Measurements from ENCODE around the gene GUCY2C. TPM values are rescaled to one million over a fixed set of nuclear protein-coding genes. Genes with fewer than 3 reads are reported as not detected.
"Not testable (repeated sequence)": the region's sequence is repeated elsewhere in the genome, so short reads cannot be mapped to it uniquely, and the experiment has no call there.

Gene GUCY2C
- total RNA-seq, 1 donor from 2014 or later = not detected

DNA sequence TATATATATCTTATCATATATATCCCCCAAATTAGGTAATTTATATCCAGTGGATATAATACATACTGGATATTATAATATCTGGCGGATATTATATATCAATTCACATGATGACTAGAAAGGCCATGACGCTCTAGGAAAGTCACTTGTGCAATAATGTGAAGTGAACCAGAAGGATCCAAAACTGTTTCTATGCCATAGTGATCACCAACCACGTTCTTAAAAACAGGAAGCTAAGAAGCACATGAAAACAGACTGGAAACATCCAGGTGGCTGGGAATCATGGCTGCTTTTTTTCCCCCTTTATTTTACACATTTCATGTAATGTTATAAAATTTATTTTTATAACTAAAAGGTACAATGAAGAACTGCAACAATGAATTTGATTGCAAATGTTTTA, 1.4 kb downstream of the GUCY2C start:
- Mint-ChIP-seq H3K27me3 (ENCODE audit: low read depth) (no peaks in the 10 kb centered on the region), H3K36me3 (ENCODE audit: low read depth) (no peaks in the 10 kb centered on the region), H3K27ac (ENCODE audit: unreplicated experiment) (no peak overlapping the region), H3K4me3 (no peak overlapping the region), H3K4me1 (no peaks in the 10 kb centered on the region), H3K9me3 (peaks cover 5% of the 10 kb centered on the region)
- no peak for TF ChIP-seq CTCF (conservative IDR thresholded peaks at IDR 0.05)
- DNase-seq (ENCODE audit: low read depth, low spot score) = no peak

DNA sequence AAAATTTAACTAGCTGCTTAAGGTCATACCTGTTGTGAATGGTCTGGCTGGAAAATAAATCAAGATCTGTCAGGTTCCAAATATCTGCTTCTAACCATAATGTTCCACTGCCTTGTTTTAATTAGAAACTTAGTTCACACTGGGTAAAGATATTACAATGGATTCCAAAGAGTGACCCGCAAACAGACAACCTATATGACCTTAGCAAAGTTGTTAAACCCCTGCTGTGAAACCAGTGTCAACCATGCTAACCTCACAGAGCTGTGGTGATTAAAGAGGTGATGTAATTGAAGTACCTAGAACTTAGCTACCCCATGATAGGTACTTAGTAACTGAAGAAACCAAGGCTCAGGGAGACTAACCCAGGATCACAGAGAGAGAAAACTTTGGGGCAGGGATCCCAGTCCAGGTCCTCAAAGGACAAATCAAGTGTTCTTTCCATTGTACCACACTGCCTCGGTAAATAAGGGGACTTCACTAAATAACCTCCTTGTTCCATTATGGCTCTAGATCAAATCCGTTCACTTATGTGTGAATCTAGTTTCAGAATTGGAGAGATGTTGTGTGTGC, 2.2 kb downstream of the GUCY2C start:
- Mint-ChIP-seq H3K4me3 (no peak overlapping the region), H3K27ac (ENCODE audit: unreplicated experiment) (no peak overlapping the region), H3K4me1 (no peaks in the 10 kb centered on the region), H3K9me3 (peaks cover 5% of the 10 kb centered on the region), H3K36me3 (ENCODE audit: low read depth) (no peaks in the 10 kb centered on the region), H3K27me3 (ENCODE audit: low read depth) (no peaks in the 10 kb centered on the region)
- TF ChIP-seq CTCF (conservative IDR thresholded peaks at IDR 0.05) = no peak
- DNase-seq (ENCODE audit: low read depth, low spot score) = no peak

- Mint-ChIP-seq H3K4me3 (no peak overlapping the region), H3K9me3 (peaks cover 5% of the 10 kb centered on the region), H3K36me3 (ENCODE audit: low read depth) (no peaks in the 10 kb centered on the region), H3K27ac (ENCODE audit: unreplicated experiment) (no peak overlapping the region), H3K4me1 (no peaks in the 10 kb centered on the region), H3K27me3 (ENCODE audit: low read depth) (no peaks in the 10 kb centered on the region)
- DNase-seq (ENCODE audit: low read depth, low spot score) = no peak
- TF ChIP-seq CTCF (conservative IDR thresholded peaks at IDR 0.05) = no peak
These were observed 3.3 kb downstream of the GUCY2C start for GRCh38 chr12:14693116-14693515.

DNA sequence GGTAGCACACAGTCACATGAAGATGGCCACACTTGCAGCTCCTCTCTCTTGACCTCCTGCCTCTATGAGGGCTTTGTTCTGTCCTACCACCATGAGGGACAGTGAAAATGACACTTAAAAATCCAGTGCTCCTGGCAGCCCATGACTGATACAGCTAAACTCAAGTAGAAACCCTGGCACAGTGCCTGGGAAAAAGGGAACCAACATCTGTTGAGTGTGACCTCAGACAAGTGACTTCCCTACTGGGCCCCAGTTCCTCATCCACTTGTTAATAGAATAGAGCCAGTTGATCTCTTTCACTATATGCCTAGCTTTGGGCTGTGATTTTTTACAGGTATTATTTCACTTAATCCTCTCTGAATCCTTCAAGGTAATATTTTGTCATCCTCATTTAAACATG, 4.8 kb downstream of the GUCY2C start:
- no peak for TF ChIP-seq CTCF (conservative IDR thresholded peaks at IDR 0.05)
- Mint-ChIP-seq H3K4me3 (no peak overlapping the region), H3K36me3 (ENCODE audit: low read depth) (no peaks in the 10 kb centered on the region), H3K9me3 (no peaks in the 10 kb centered on the region), H3K4me1 (no peaks in the 10 kb centered on the region), H3K27ac (ENCODE audit: unreplicated experiment) (no peak overlapping the region), H3K27me3 (ENCODE audit: low read depth) (no peaks in the 10 kb centered on the region)
- DNase-seq (ENCODE audit: low read depth, low spot score) = no peak

DNA sequence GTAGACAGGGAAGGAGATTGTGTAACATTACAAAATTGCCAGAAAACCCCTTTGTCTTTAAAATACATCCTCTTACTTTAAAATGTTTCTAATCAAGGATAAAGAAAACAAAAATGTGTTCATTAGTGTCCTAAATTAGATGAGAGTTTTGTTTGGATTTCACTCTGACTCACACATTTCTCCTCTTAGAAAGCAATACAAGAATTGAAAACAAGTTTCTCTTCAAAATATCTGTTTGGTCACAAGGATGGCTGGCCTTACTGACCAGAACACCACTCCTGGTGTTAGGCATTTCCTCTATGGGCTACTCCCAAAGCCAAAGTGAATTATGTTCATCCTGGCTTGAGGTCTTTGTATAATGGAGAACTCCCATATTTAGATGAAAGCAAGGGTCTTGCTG, 6.4 kb downstream of the GUCY2C start:
- Mint-ChIP-seq H3K27me3 (ENCODE audit: low read depth) (no peaks in the 10 kb centered on the region), H3K27ac (ENCODE audit: unreplicated experiment) (no peak overlapping the region), H3K36me3 (ENCODE audit: low read depth) (no peaks in the 10 kb centered on the region), H3K4me1 (no peaks in the 10 kb centered on the region), H3K4me3 (no peak overlapping the region), H3K9me3 (no peaks in the 10 kb centered on the region)
- DNase-seq (ENCODE audit: low read depth, low spot score) = no peak
- TF ChIP-seq CTCF (conservative IDR thresholded peaks at IDR 0.05) = no peak

- Mint-ChIP-seq H3K4me1 (no peaks in the 10 kb centered on the region), H3K4me3 (no peak overlapping the region), H3K9me3 (no peaks in the 10 kb centered on the region), H3K27ac (ENCODE audit: unreplicated experiment) (no peak overlapping the region), H3K27me3 (ENCODE audit: low read depth) (no peaks in the 10 kb centered on the region), H3K36me3 (ENCODE audit: low read depth) (no peaks in the 10 kb centered on the region)
- TF ChIP-seq CTCF (conservative IDR thresholded peaks at IDR 0.05) = no peak
- no peak for DNase-seq (ENCODE audit: low read depth, low spot score)
These were observed 7.3 kb downstream of the GUCY2C start for GRCh38 chr12:14689144-14689543.

- not testable (repeated sequence) for H3K9me3 Mint-ChIP-seq; H3K4me3 Mint-ChIP-seq; DNase-seq (ENCODE audit: low read depth, low spot score); H3K36me3 Mint-ChIP-seq (ENCODE audit: low read depth); H3K27ac Mint-ChIP-seq (ENCODE audit: unreplicated experiment); H3K27me3 Mint-ChIP-seq (ENCODE audit: low read depth); H3K4me1 Mint-ChIP-seq
These were observed 14.2 kb downstream of the GUCY2C start for GRCh38 chr12:14682231-14682630.
